Measurements from ENCODE around the gene SREBF1. TPM values are rescaled to one million over a fixed set of nuclear protein-coding genes. Genes with fewer than 3 reads are reported as not detected.

Gene SREBF1
- total RNA-seq, 1 experiment from 2014 or later, result 360 TPM

DNA sequence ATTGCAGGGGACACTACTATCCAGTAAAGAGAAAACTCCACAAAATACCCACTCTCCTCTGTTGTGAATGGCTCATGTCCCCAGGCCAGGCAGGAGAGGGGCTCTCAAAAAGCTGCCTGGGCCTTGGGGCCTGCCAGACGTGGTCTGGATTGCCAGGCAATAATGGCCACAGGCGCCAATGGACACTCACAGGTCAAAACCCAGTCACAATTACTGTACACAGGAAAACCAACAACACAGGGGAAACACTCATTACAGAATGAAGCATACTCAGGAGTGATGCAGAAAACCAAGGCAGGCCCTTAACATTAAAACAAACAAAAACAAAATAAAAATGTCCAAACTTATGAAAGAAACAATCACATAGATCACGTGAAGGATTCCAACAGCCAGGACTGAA is 35.1 kb upstream of the SREBF1 start:
- Histone ChIP-seq H3K4me1 (replicated peaks; ENCODE audit: insufficient read depth) (peaks cover 15% of the 10 kb centered on the region), H3K27me3 (ENCODE audit: insufficient read depth, low read depth) (no peaks in the 10 kb centered on the region), H3K4me2 (no peak overlapping the region), H3K9me2 (ENCODE audit: insufficient read depth) (no peaks in the 10 kb centered on the region), H3K9me3 (ENCODE audit: insufficient read depth, low read depth) (no peaks in the 10 kb centered on the region), H2AFZ (no peak overlapping the region), H3F3A (ENCODE audit: insufficient read depth, low read depth) (peaks cover 12% of the 10 kb centered on the region), H3K4me3 (no peak overlapping the region), H3K79me2 (ENCODE audit: low read depth) (no peaks in the 10 kb centered on the region), H3K36me3 (ENCODE audit: low read depth) (no peaks in the 10 kb centered on the region), H4K20me1 (ENCODE audit: insufficient read depth) (no peaks in the 10 kb centered on the region), H3K27ac (no peak overlapping the region)
- BruUV-seq (replicated peaks), result no TSS peak
- no peak for DNase-seq
- POLR2A ChIA-PET (ENCODE audit: unreplicated experiment), result interaction anchor here (0.8 kb wide), 1 partner anchor 184 kb away, joined by 5 read pairs; no protein-coding TSS in a partner anchor
- intact Hi-C loops (cut with micrococcal nuclease; ENCODE audit: unreplicated experiment), result no loop called here
- TF ChIP-seq EZH2 (IDR thresholded peaks at IDR 0.05; ENCODE audit: low read depth), result no peak
- TF ChIP-seq CTCF (conservative IDR thresholded peaks at IDR 0.05), result no peak
- CTCF ChIA-PET, result no interaction called here

DNA sequence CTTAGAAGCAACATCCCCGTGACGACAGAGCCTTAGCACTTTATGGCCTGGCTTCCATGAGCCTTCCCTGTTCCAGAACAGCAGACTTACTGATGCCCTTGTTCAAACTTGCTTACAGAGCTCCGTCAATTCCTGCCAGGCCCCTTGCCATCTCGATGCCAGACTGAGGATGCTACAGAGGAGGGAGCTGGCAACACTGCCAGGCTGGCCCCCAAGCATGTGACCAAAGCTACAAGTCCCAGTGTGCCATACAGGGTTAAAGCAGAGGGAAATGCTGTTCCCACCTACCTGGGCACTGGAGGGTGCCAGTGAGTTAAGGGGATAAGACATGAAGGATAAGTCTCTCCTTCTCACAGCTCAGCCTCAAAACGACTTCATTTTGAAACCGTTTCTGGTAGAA is 33.5 kb upstream of the SREBF1 start:
- no peak overlapping the region for H3K4me2 ChIP-seq
- H2AFZ ChIP-seq, result no peak overlapping the region
- H3F3A ChIP-seq (ENCODE audit: insufficient read depth, low read depth), result peaks cover 16% of the 10 kb centered on the region
- peaks cover 15% of the 10 kb centered on the region for H3K4me1 ChIP-seq (replicated peaks; ENCODE audit: insufficient read depth)
- DNase-seq, result no peak
- no peak overlapping the region for H3K4me3 ChIP-seq
- H3K9me3 ChIP-seq (ENCODE audit: insufficient read depth, low read depth), result no peaks in the 10 kb centered on the region
- no peaks in the 10 kb centered on the region for H3K36me3 ChIP-seq (ENCODE audit: low read depth)
- no peaks in the 10 kb centered on the region for H3K9me2 ChIP-seq (ENCODE audit: insufficient read depth)
- H3K27me3 ChIP-seq (ENCODE audit: insufficient read depth, low read depth), result no peaks in the 10 kb centered on the region
- ChIA-PET POLR2A (ENCODE audit: unreplicated experiment) (no interaction called here), CTCF (no interaction called here)
- no peak for TF ChIP-seq EZH2 (IDR thresholded peaks at IDR 0.05; ENCODE audit: low read depth)
- no peak for TF ChIP-seq CTCF (conservative IDR thresholded peaks at IDR 0.05)
- H4K20me1 ChIP-seq (ENCODE audit: insufficient read depth), result no peaks in the 10 kb centered on the region
- intact Hi-C loops (cut with micrococcal nuclease; ENCODE audit: unreplicated experiment), result no loop called here
- no peaks in the 10 kb centered on the region for H3K79me2 ChIP-seq (ENCODE audit: low read depth)
- no peak overlapping the region for H3K27ac ChIP-seq
- BruUV-seq (replicated peaks), result no TSS peak

DNA sequence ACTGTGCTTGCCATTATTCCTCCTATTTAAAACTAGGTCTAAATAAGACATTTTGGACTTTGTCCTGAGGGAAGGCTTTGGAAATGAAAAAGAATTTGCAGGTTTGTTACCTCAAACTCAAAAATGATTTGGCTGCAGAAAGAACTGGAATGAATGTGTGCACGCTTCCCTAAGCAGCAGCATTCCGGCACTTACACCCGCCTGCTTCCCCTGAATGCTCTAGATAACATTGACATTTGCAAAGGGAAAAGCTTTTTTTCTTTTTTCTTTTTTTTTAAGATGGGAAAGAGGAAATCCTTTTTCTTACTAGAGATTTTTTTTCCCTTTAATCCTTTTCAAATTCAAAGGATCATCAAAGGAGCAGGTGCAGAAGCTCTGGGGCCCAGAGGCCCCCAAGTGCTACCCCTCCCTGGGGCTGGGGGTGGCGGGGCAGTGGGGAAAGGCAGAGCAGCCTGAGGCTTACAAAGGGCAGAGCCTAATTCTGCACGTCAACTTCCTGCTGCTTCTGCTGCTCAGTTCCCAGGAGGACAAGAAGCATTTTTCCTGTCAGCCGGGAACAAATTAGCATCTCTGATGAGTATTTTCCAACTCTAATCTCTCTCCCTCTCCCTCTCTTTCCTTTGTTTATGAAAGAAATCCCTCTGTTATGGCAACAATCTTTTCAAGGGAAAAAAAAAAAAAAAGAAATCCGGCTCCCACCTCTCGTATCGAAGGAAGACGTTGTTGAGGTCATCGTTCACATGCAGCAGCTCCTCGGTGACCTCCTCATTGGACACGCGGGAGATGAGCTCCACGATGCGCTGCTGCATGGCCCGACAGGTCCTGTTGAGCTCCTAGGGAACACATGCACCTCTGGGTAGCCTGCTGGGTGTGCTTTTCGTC is 32.1 kb upstream of the SREBF1 start:
- Histone ChIP-seq H2AFZ (no peak overlapping the region), H3F3A (ENCODE audit: insufficient read depth, low read depth) (peaks cover 13% of the 10 kb centered on the region), H3K4me2 (no peak overlapping the region), H3K27ac (no peak overlapping the region), H3K4me1 (replicated peaks; ENCODE audit: insufficient read depth) (peaks cover 9% of the 10 kb centered on the region), H3K79me2 (ENCODE audit: low read depth) (no peaks in the 10 kb centered on the region), H3K27me3 (ENCODE audit: insufficient read depth, low read depth) (no peaks in the 10 kb centered on the region), H3K36me3 (ENCODE audit: low read depth) (no peaks in the 10 kb centered on the region), H4K20me1 (ENCODE audit: insufficient read depth) (no peaks in the 10 kb centered on the region), H3K9me3 (ENCODE audit: insufficient read depth, low read depth) (no peaks in the 10 kb centered on the region), H3K9me2 (ENCODE audit: insufficient read depth) (no peaks in the 10 kb centered on the region), H3K4me3 (no peak overlapping the region)
- no peak for DNase-seq
- BruUV-seq (replicated peaks), result no TSS peak
- intact Hi-C loops (cut with micrococcal nuclease; ENCODE audit: unreplicated experiment), result no loop called here
- TF ChIP-seq CTCF (conservative IDR thresholded peaks at IDR 0.05) (no peak), EZH2 (IDR thresholded peaks at IDR 0.05; ENCODE audit: low read depth) (no peak)
- ChIA-PET POLR2A (ENCODE audit: unreplicated experiment) (no interaction called here), CTCF (interaction anchor here (0.6 kb wide), 2 partner anchors 28 to 125 kb away, joined by 3 to 8 read pairs; no protein-coding TSS in a partner anchor)
